Activated CD4-positive, CD25-positive, alpha-beta regulatory T cell treated with anti-CD3 and anti-CD28 coated beads, Interleukin-2, amount 50 U/mL, for 16 hours (primary cell): ENCODE data around the gene STXBP2.

Source experiments
- DNase-seq: peaks from one replicate; pipeline ENCODE4 v3.0.0-alpha.2; 2020; ENCODE audit warnings: low read depth, low spot score

STXBP2 gene

GRCh38 chr19:7679771-7680605 is 43.1 kb downstream of the STXBP2 start:
- no peak for DNase-seq

- peak; percentile 76 for DNase-seq
Measured at GRCh38 chr19:7680606-7681339, 43.9 kb downstream of the STXBP2 start, which contains the start of gene TRAPPC5. Gene TRAPPC5, plus strand, starts transcription at chr19:7680833. Its CDS starts 1,421 bp downstream, at chr19:7682254.

- DNase-seq = peak; percentile 70
Measured at GRCh38 chr19:7681340-7682174, 44.6 kb downstream of the STXBP2 start.

GRCh38 chr19:7682175-7682855 is 45.4 kb downstream of the STXBP2 start:
- DNase-seq = no peak

- DNase-seq = no peak
Measured at GRCh38 chr19:7685546-7686445, 48.9 kb downstream of the STXBP2 start.

- DNase-seq = no peak
Measured at GRCh38 chr19:7687177-7687576, 50.3 kb downstream of the STXBP2 start.

- no peak for DNase-seq
Measured at GRCh38 chr19:7689165-7689564, 52.3 kb downstream of the STXBP2 start.

GRCh38 chr19:7690779-7691258 is 53.9 kb downstream of the STXBP2 start:
- DNase-seq = no peak

GRCh38 chr19:7691497-7691896 is 54.6 kb downstream of the STXBP2 start:
- no peak for DNase-seq

GRCh38 chr19:7692417-7693088 is 55.6 kb downstream of the STXBP2 start:
- DNase-seq = no peak

- no peak for DNase-seq
Measured at GRCh38 chr19:7694499-7694898, 57.6 kb downstream of the STXBP2 start.
